Activated naive CD4-positive, alpha-beta T cell treated with anti-CD3 and anti-CD28 coated beads, Interleukin-2, amount 50 U/mL, for 24 hours (primary cell): ENCODE measurements around the gene PREB.
"Not testable (repeated sequence)": the region's sequence is repeated elsewhere in the genome, so short reads cannot be mapped to it uniquely, and the experiment has no call there.

Experiments used
- H3K27ac Mint-ChIP-seq: one replicate; pipeline ENCODE4 v1.8.0; 2021; ENCODE audit warnings: mild to moderate bottlenecking, mixed read lengths
- H3K27me3 Mint-ChIP-seq: one replicate; pipeline ENCODE4 v1.8.0; 2021; ENCODE audit warnings: mixed read lengths
- H3K36me3 Mint-ChIP-seq: one replicate; pipeline ENCODE4 v1.8.0; 2021; ENCODE audit warnings: mixed read lengths
- H3K4me1 Mint-ChIP-seq: one replicate; pipeline ENCODE4 v1.8.0; 2021; ENCODE audit warnings: mixed read lengths
- H3K4me3 Mint-ChIP-seq: one replicate; pipeline ENCODE4 v1.8.0; 2021; ENCODE audit warnings: mild to moderate bottlenecking, mixed read lengths
- H3K9me3 Mint-ChIP-seq: one replicate; pipeline ENCODE4 v1.8.0; 2021; ENCODE audit warnings: mixed read lengths

PREB gene, protein sequence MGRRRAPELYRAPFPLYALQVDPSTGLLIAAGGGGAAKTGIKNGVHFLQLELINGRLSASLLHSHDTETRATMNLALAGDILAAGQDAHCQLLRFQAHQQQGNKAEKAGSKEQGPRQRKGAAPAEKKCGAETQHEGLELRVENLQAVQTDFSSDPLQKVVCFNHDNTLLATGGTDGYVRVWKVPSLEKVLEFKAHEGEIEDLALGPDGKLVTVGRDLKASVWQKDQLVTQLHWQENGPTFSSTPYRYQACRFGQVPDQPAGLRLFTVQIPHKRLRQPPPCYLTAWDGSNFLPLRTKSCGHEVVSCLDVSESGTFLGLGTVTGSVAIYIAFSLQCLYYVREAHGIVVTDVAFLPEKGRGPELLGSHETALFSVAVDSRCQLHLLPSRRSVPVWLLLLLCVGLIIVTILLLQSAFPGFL

DNA sequence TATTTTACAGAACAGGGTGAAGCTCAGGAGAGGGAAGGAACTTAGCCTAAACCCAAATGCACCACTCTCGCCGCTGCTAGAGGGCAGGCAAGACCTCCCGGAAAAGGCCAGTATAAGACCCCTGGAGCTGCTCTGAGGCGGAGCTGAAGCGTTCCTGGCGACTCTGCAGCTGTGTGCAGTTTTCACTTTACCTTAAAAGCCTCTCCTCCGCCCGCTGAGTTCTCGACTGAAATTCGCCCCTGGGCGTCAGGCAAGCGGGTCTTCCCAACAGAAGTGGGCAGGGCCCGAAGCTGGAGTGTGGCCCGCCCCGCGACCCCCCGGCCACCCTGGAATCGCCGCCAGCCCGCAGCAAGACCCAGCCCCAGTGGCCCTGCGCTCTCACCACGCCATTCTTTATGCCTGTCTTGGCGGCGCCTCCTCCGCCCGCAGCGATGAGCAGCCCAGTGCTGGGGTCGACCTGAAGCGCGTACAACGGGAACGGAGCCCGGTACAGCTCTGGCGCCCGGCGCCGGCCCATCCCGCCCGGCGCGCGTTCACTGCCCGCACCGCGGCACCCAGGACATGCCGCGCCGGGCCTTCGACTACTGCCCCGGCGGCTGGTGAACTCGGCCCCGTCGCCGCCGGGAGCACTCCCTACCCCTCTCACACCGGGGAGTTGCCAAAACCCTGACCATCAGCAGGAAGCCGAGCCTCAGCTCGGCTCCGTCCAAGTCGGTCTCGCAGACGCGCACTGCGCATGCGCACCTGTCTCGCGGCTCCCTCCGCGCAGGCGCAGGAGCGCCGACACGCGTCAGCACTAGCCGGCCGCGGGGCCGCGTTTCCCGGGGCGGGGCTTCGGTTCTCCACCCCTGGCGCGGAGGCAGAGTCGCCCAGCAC is at the start of gene PREB:
Gene PREB (minus strand): TSS at position 732 of the 876 bp plus-strand sequence. CDS start 215 bp downstream, at position 517.
- H3K4me1 Mint-ChIP-seq, result peaks cover 19% of the 10 kb centered on the region

DNA sequence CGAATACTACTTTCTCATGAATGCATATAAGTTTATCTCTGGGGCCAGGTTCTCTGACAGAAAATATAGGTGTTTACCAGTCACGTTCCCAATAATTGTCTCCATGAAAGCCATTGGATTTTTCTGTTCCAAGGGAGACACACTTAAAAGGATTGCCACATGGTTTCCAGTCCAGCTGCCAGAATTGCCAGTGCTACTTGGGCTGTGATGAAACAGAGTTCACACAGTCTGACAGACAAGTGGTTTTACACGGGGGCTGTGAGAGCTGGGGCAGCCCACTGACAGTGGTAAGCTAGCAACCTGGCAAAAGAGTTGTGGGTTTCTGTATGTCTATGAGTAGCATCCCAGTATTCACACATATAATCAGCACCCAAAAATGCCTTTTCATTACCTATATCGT is 49.7 kb upstream of the PREB start:
- Mint-ChIP-seq H3K4me1 (no peaks in the 10 kb centered on the region), H3K36me3 (no peaks in the 10 kb centered on the region), H3K9me3 (no peaks in the 10 kb centered on the region), H3K27ac (no peak overlapping the region), H3K4me3 (no peak overlapping the region), H3K27me3 (peaks cover 17% of the 10 kb centered on the region)

More for the DNA sequence above, at the start of gene PREB:
- Mint-ChIP-seq H3K36me3 (peaks cover 9% of the 10 kb centered on the region), H3K27me3 (no peaks in the 10 kb centered on the region), H3K4me3 (peak within 1 kb of the TSS; percentile 92), H3K9me3 (no peaks in the 10 kb centered on the region), H3K27ac (peak within 1 kb of the TSS; percentile 98)

DNA sequence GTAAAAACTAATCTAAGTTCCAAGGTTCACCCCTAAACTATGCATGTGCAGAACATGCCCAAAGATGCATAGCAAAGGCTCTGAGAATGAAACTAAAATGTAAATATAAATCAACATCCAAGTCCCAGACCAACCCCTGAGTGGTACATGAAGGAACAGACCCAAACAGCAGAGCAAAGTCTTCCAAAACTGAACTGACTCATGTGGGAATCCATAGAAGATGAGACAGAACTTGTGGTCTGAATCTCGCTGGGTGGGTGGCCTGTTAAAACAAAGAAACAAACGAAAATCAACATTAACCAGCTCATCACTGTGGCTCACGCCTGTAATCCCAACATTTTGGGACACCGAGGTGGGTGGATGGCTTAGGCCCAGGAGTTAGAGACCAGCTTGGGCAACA is 47.9 kb upstream of the PREB start:
- Mint-ChIP-seq H3K36me3 (no peaks in the 10 kb centered on the region), H3K4me3 (no peak overlapping the region), H3K9me3 (no peaks in the 10 kb centered on the region), H3K4me1 (no peaks in the 10 kb centered on the region), H3K27me3 (peaks cover 20% of the 10 kb centered on the region), H3K27ac (no peak overlapping the region)

DNA sequence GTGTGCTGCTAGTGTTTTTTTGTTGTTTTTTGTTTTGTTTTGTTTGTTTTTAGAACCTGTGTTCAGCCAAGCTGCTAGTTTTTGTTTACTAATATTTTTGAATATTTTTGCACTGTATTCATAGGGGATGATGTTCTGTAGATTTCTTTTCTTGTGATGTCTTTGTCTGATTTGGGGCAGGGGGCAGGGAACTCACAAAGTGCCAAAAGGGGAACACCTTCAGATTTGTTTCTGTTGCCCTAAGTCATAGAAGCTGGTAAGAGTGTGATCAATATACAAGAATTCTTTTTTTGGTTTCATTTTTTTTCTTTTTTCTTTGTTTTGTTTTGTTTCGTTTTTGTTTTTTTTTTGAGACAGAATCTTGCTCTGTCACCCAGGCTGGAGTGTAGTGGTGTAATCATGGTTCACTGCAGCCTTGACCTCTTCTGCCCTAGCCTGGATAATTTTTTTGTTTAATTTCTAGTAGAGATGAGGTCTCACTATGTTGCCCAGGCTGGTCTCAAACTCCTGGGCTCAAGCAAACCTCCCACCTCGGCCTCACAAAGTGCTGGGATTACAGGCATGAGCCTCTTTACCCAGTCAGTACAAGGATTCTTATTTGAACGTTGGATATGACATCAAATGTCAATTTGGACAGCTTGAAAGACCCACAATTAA is 45.0 kb upstream of the PREB start:
- Mint-ChIP-seq H3K4me1 (no peaks in the 10 kb centered on the region), H3K27ac (no peak overlapping the region), H3K27me3 (peaks cover 18% of the 10 kb centered on the region), H3K9me3 (no peaks in the 10 kb centered on the region), H3K36me3 (no peaks in the 10 kb centered on the region), H3K4me3 (no peak overlapping the region)

DNA sequence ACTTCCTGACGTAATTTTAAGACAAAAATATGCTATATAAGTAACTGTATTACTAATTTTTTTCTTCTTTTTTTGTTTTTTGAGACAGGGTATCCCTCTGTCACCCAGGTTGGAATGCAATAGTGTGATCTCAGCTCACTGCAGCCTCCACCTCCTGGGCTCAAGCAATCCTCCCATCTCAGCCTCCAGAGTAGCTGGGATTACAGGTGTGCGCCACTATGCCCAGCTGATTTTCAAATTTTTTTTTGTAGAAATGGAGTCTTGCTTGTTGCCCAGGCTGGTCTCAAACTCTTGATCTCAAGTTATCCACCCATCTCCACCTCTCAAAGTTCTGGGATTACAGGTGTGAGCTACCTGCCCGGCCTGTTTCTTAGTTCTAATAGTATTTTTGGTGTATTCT is 44.0 kb upstream of the PREB start:
- H3K27ac Mint-ChIP-seq, result no peak overlapping the region
- H3K4me3 Mint-ChIP-seq, result no peak overlapping the region
- no peaks in the 10 kb centered on the region for H3K36me3 Mint-ChIP-seq
- no peaks in the 10 kb centered on the region for H3K4me1 Mint-ChIP-seq
- no peaks in the 10 kb centered on the region for H3K9me3 Mint-ChIP-seq
- peaks cover 18% of the 10 kb centered on the region for H3K27me3 Mint-ChIP-seq

DNA sequence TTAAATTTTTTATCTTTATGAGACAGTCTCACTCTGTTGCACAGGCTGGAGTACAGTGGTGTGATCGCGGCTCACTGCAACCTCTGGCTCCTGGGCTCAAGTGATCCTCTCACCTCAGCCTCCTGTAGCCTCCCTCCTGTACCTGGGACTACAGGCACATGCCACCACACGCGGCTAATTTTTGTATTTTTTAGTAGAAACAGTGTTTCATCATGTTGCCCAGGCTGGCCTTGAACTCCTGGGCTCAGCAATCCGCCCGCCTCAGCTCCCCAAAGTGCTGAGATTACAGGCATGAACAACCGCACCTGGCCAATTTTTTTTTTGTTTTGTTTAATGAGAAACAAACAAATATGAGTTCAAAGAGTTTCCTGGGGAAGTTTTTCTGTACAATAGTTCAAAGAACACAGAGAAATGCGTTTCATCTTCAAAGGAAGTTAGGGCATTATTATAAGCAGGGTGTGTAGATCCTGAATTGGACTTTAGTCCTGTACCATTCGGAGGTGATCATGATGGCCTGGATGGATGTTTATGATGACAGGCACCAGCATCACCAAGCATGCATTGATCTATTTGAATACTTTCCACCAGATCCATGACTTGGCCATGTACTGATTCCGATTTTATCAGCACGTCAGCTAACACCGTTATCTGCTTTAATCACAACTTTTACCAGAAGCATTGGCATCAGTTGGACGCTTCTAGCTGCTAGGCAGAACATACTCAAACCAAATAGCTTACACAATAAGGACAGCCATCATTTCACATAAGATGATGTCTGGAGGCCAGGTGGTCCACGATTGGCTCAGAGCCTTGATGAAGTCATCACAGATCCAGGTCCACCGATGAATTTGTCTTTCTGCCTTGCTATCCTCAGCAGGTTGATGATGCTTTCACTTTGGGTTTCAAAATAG is 43.3 kb upstream of the PREB start:
- Mint-ChIP-seq H3K36me3 (no peaks in the 10 kb centered on the region), H3K9me3 (no peaks in the 10 kb centered on the region), H3K4me1 (no peaks in the 10 kb centered on the region), H3K27ac (no peak overlapping the region), H3K27me3 (peaks cover 18% of the 10 kb centered on the region), H3K4me3 (no peak overlapping the region)

DNA sequence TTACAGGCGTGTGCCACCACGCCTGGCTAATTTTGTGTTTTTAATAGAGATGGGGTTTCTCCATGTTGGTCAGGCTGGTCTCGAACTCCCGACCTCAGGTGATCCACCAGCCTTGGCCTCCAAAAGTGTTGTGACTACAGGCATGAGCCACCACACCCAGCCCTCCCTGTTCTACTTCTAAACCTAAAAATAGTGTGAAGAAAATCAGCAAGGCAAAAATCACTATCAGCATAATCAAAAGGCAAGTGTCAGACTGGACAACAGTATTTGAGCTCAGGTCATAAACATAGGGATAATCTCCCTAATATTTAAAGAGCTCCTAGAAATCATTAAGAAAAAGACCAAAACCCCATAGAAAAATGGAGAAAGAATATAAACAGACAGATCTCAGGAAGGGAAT is 41.3 kb upstream of the PREB start:
- not testable (repeated sequence) for H3K4me1 Mint-ChIP-seq, H3K4me3 Mint-ChIP-seq, H3K9me3 Mint-ChIP-seq, H3K27ac Mint-ChIP-seq, H3K36me3 Mint-ChIP-seq
- peaks cover 17% of the 10 kb centered on the region for H3K27me3 Mint-ChIP-seq

DNA sequence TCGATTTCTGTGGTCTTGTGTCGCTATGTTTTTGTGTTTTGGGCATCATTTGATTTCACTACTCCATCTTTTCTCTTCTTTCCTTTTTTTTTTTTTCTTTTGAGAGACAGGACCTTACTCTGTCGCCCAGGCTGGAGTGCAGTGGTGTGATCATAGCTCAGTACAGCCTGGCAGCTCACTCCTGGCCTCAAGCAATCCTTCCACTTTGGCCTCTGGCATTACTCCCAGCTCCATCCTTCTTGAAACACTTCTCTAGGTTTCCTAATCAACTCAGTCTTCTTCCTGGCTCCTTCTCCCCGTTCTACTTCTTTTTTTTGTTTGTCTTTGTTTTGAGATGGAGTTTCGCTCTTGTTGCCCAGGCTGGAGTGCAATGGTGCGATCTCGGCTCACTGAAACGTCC is 40.9 kb upstream of the PREB start:
- no peak overlapping the region for H3K4me3 Mint-ChIP-seq

DNA sequence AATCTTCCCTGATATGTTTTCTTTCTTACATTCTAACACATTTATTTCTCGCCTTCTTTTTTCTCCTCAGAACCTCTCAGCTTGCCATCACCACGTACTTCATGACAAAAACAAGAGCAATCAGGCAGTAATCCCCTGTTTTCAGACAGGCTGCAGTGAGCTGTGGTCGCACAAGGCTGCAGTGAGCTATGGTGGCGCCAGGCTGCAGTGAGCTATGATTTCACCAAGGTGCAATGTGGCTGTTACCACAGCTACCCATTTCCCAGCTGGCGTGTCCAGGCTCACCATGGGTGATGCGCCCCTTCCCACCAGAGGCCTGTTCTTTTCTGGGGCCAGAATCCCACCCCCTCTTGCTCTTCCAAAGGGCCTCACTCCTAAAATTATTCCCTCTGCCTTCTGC is 40.2 kb upstream of the PREB start:
- H3K4me1 Mint-ChIP-seq, result peaks cover 4% of the 10 kb centered on the region
- H3K9me3 Mint-ChIP-seq, result no peaks in the 10 kb centered on the region
- no peaks in the 10 kb centered on the region for H3K36me3 Mint-ChIP-seq
- no peak overlapping the region for H3K27ac Mint-ChIP-seq
- no peak overlapping the region for H3K4me3 Mint-ChIP-seq
- peaks cover 14% of the 10 kb centered on the region for H3K27me3 Mint-ChIP-seq

More for the DNA sequence above, 40.9 kb upstream of the PREB start:
- H3K9me3 Mint-ChIP-seq, result no peaks in the 10 kb centered on the region
- H3K27me3 Mint-ChIP-seq, result peaks cover 16% of the 10 kb centered on the region
- H3K36me3 Mint-ChIP-seq, result no peaks in the 10 kb centered on the region
- no peak overlapping the region for H3K27ac Mint-ChIP-seq
- peaks cover 4% of the 10 kb centered on the region for H3K4me1 Mint-ChIP-seq

DNA sequence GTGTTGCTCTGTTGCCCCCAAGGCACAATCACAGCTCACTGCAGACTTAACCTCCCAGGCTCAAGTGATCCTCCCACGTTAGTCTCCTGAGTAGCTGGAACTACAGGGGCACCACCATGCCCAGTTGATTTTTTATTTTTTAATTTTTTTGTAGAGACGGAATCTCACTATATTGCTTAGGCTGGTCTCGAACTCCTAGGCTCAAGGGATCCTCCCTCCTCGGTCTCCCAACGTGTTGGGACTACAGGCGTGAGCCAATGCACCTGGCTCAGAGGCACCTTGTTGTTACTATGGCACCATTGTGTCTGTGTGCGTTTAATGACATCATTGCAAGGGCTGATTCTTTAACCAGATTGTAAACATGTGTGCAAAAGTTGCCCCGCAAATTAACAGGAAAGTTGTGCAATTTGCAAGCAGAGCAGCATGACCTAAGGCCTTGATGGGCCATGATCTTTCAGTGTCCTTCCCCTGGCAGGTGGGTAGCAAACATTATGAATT is 37.0 kb upstream of the PREB start:
- H3K27me3 Mint-ChIP-seq, result peaks cover 7% of the 10 kb centered on the region

DNA sequence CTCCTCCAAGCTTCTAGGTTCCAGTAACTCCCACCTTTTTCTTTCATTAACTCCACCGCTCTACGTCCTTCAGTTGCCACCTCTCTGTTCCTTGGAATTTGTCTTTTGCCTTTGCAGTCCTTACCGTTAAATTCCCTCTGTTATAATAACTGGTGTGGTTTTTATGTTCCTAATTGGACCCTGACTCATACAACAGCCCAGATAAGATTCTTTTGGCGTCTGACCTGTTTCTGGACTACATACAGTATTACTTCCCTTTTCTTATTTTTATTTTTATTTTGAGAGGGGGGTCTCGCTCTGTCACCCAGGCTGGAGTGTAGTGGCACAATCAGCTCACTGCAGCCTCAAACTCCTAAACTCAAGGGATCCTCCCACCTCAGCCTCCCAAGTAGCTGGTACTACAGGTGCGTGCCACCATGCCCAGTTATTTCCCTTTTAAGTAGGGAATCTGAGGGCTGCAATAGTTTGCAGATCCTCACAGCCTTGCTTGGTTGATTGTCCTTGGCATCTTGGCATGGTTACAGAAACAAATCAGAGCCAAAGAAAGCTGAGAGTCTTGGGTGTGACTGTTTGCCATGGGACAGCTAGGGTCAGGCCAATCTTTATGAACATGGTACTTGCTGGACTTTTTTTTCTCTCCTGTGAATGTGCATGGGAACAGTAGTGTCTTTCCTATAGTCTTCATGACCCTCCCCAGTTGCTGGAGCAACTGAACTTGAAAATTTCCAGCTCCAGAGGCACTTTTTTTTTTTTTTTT is 36.3 kb upstream of the PREB start:
- no peaks in the 10 kb centered on the region for H3K9me3 Mint-ChIP-seq
- peak overlapping the region; percentile 45 for H3K4me3 Mint-ChIP-seq
- H3K4me1 Mint-ChIP-seq, result peaks cover 8% of the 10 kb centered on the region
- peaks cover 7% of the 10 kb centered on the region for H3K27me3 Mint-ChIP-seq
- no peaks in the 10 kb centered on the region for H3K36me3 Mint-ChIP-seq
- no peak overlapping the region for H3K27ac Mint-ChIP-seq

More for the DNA sequence above, 37.0 kb upstream of the PREB start:
- H3K27ac Mint-ChIP-seq, result no peak overlapping the region
- no peaks in the 10 kb centered on the region for H3K36me3 Mint-ChIP-seq
- peaks cover 8% of the 10 kb centered on the region for H3K4me1 Mint-ChIP-seq
- no peak overlapping the region for H3K4me3 Mint-ChIP-seq
- H3K9me3 Mint-ChIP-seq, result no peaks in the 10 kb centered on the region

DNA sequence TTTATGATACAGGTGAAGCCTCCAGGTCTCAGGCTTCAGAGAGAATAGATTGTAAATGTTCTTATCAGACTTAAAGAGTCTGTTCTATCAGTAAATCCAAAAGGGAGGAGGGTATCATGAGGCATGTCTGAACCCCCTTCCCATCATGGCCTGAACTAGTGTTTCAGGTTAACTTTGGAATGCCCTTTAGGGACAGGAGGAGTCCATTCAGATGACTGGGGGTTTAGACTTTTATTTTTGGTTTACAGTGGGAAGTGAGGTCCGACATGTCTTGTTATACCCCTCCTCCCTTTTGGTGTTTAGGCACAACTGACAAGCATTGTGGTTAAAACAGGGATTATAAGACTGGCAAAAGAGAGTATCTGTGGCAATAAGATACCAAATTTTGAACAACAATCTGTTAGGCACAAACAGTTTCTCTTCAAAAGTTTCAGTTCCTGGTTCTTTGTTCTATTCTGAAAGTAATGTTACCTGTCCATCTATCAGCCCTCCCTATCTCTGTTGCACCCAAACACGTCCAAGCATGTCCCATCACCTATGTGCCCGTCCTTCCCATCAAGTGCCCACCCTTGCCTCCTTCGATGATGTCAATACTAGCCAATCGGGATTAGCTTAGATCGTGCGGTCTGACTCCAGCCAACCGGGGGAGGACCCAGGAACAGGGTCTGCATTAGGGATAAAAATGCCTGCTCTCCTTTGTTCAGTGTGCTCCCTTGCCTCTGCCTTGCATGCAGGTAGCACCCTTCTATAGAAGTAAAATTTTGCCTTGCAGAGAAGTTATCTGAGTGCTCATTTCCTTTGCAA is 30.7 kb upstream of the PREB start:
- Mint-ChIP-seq H3K36me3 (no peaks in the 10 kb centered on the region), H3K4me1 (peaks cover 4% of the 10 kb centered on the region), H3K27me3 (peaks cover 2% of the 10 kb centered on the region), H3K9me3 (no peaks in the 10 kb centered on the region), H3K27ac (no peak overlapping the region), H3K4me3 (no peak overlapping the region)
